GM12891 (cell line): ENCODE measurements around the gene FZD8.

Source experiments
- POLR2A ChIP-seq: IDR thresholded peaks from 2 replicates; pipeline ENCODE4 v1.6.1; 2011; ENCODE audit warnings: low read depth, low read length, control low read depth
- POLR2AphosphoS5 ChIP-seq: IDR thresholded peaks from 2 replicates; pipeline ENCODE4 v1.6.1; 2011; ENCODE audit warnings: low read depth, low read length, control low read depth
- TAF1 ChIP-seq: IDR thresholded peaks from 2 replicates; pipeline ENCODE4 v1.6.1; 2011; ENCODE audit warnings: low read depth, low read length, control low read depth

DNA sequence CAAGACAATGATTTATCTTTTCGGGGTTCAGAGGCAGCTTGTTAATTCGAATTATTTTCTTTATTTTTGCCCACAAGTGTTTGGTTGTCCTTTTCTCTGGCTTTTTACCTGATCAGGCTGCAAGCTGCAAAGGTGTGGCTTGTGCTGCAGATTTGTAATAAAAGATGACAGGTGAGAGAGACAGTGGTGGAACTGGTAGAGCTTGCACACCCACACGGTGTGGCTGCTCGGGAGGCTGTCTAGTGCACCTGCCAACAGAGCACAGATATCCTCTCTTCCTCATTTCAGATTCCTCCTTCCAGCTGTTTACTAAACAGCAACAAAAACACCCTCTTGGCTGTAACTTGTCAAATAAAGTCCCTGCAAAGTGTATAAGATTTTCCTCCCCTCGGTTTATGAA lies 27.8 kb downstream of the FZD8 start:
- TF ChIP-seq POLR2A (no peak), POLR2AphosphoS5 (no peak), TAF1 (no peak)
